DMS 273 treated with DMSO at 0.1 percent for 48 hours (cell line): ENCODE measurements around the gene AKAP9.
A peak's percentile ranks its signal among the peaks of the same experiment; 100 is the strongest.
"Not testable (repeated sequence)": the region's sequence is repeated elsewhere in the genome, so short reads cannot be mapped to it uniquely, and the experiment has no call there.

Experiments
- DNase-seq: peaks from one replicate; lab custom pipeline; 2025; lab: John Stamatoyannopoulos, UW

The AKAP9 gene

GRCh38 chr7:92064438-92065029, 123.9 kb downstream of the AKAP9 start:
- DNase-seq: no peak

- DNase-seq: no peak
These were observed 130.4 kb downstream of the AKAP9 start for GRCh38 chr7:92071032-92071431.

GRCh38 chr7:92072121-92072520, 131.5 kb downstream of the AKAP9 start:
- DNase-seq: no peak

GRCh38 chr7:92072708-92073107, 132.0 kb downstream of the AKAP9 start:
- DNase-seq: no peak

- DNase-seq: no peak
These were observed 134.9 kb downstream of the AKAP9 start for GRCh38 chr7:92075455-92076158.

- no peak for DNase-seq
These were observed 135.8 kb downstream of the AKAP9 start for GRCh38 chr7:92076509-92076908.

- not testable (repeated sequence) for DNase-seq
These were observed 143.3 kb downstream of the AKAP9 start for GRCh38 chr7:92083922-92084321.

GRCh38 chr7:92088266-92088665, 147.6 kb downstream of the AKAP9 start:
- DNase-seq: no peak

- no peak for DNase-seq
These were observed 151.5 kb downstream of the AKAP9 start for GRCh38 chr7:92092210-92092609.

- no peak for DNase-seq
These were observed 154.7 kb downstream of the AKAP9 start for GRCh38 chr7:92095380-92095779.

- no peak for DNase-seq
These were observed 159.9 kb downstream of the AKAP9 start for GRCh38 chr7:92100534-92100933.

GRCh38 chr7:92102862-92103261, 162.2 kb downstream of the AKAP9 start:
- DNase-seq: not testable (repeated sequence)

- DNase-seq: no peak
These were observed 168.2 kb downstream of the AKAP9 start for GRCh38 chr7:92108821-92109220.

- DNase-seq: no peak
These were observed 170.2 kb downstream of the AKAP9 start for GRCh38 chr7:92110857-92111256.

- DNase-seq: peak; percentile 40
These were observed 175.2 kb downstream of the AKAP9 start for GRCh38 chr7:92115821-92116220.

GRCh38 chr7:92116949-92117348, 176.3 kb downstream of the AKAP9 start:
- no peak for DNase-seq

- DNase-seq: no peak
These were observed 178.6 kb downstream of the AKAP9 start for GRCh38 chr7:92119213-92119759.

GRCh38 chr7:92121681-92122080, 181.0 kb downstream of the AKAP9 start:
- DNase-seq: no peak

- no peak for DNase-seq
These were observed 190.4 kb downstream of the AKAP9 start for GRCh38 chr7:92131093-92131492.

- DNase-seq: no peak
These were observed 191.2 kb downstream of the AKAP9 start for GRCh38 chr7:92131764-92132330.

- no peak for DNase-seq
These were observed 192.6 kb downstream of the AKAP9 start for GRCh38 chr7:92133133-92133736.

- DNase-seq: peak; percentile 64
These were observed 193.1 kb downstream of the AKAP9 start for GRCh38 chr7:92133737-92134270.
